Astrocyte of the cerebellum (primary cell): ENCODE data around the gene CNGB1.

Experiments
- DNase-seq: peaks from one replicate; pipeline ENCODE4 v3.0.0-alpha.2; 2011; ENCODE audit warnings: low read depth
- H3K4me3 ChIP-seq: 2 replicates; pipeline ENCODE4 v1.5.1; 2011; ENCODE audit warnings: mild to moderate bottlenecking, low read depth, low read length, moderate library complexity
- in situ Hi-C: cut with HindIII; loops from 2 replicates; pipeline ENCODE4 v1.10.0; 2017; ENCODE audit warnings: low sequenced_read_pairs
- TF ChIP-seq, protein P1 (sequence below): IDR thresholded peaks from 2 replicates; pipeline ENCODE4 v1.5.1; 2012; ENCODE audit warnings: low read length, low read depth, moderate library complexity, mild to moderate bottlenecking; ENCODE audit errors: missing control alignments

Gene CNGB1

DNA sequence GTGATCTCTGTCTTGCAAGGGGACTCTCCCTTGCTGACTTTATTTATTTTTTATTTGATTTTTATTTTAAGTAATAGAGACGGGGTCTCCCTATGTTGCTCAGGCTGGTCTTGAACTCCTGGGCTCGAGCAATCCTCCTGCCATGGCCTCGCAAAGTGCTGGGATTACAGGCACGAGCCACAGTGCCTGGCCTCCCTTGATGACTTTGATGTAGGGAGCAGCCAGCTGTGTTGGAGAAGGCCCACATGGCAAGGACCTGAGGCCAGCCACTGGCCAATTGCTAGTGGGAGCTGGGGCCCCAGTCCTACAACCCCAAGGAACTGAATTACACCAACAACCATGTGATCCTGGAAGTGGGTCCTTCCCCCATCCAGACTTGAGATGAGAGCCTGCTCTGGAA lies 81.8 kb downstream of the CNGB1 start:
- TF ChIP-seq, protein P1, sequence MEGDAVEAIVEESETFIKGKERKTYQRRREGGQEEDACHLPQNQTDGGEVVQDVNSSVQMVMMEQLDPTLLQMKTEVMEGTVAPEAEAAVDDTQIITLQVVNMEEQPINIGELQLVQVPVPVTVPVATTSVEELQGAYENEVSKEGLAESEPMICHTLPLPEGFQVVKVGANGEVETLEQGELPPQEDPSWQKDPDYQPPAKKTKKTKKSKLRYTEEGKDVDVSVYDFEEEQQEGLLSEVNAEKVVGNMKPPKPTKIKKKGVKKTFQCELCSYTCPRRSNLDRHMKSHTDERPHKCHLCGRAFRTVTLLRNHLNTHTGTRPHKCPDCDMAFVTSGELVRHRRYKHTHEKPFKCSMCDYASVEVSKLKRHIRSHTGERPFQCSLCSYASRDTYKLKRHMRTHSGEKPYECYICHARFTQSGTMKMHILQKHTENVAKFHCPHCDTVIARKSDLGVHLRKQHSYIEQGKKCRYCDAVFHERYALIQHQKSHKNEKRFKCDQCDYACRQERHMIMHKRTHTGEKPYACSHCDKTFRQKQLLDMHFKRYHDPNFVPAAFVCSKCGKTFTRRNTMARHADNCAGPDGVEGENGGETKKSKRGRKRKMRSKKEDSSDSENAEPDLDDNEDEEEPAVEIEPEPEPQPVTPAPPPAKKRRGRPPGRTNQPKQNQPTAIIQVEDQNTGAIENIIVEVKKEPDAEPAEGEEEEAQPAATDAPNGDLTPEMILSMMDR, result no peak
- DNase-seq, result no peak
- in situ Hi-C loops, result no loop called here
- no peak overlapping the region for H3K4me3 ChIP-seq

GRCh38 chr16:57888128-57888527 lies 82.8 kb downstream of the CNGB1 start:
- H3K4me3 ChIP-seq, result no peak overlapping the region
- in situ Hi-C loops, result no loop called here
- TF ChIP-seq, protein P1, result no peak
- DNase-seq, result no peak

GRCh38 chr16:57887711-57888110 lies 83.2 kb downstream of the CNGB1 start:
- DNase-seq, result no peak
- in situ Hi-C loops, result no loop called here
- no peak overlapping the region for H3K4me3 ChIP-seq
- TF ChIP-seq, protein P1, result no peak

DNA sequence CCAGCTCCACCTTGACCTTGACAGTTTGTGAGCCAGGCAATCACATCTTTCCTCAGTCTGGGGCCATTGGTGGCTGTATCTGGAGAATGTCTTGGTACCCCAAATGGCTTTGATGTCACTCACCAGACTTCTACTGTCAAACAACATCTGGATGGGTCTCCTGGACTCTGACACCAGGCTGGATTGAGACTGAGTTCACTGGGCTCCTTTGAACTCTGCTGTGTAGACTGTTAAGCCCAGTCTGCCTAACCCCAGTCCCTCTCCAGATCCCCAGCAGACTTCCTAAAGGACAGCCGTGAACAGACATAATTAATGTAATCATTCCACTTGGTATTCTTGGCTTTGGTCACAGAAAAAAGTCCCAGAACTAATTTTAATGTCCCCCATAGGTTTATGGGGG lies 84.5 kb downstream of the CNGB1 start:
- TF ChIP-seq, protein P1, result no peak
- in situ Hi-C loops, result no loop called here
- DNase-seq, result no peak
- H3K4me3 ChIP-seq, result no peak overlapping the region

- in situ Hi-C loops, result loop anchor here (5.0 kb wide), 1 partner anchor 87 kb away; no protein-coding TSS in a partner anchor
- TF ChIP-seq, protein P1, result no peak
- no peak for DNase-seq
- H3K4me3 ChIP-seq, result no peak overlapping the region
Observed at GRCh38 chr16:57884655-57885133, 86.2 kb downstream of the CNGB1 start.

DNA sequence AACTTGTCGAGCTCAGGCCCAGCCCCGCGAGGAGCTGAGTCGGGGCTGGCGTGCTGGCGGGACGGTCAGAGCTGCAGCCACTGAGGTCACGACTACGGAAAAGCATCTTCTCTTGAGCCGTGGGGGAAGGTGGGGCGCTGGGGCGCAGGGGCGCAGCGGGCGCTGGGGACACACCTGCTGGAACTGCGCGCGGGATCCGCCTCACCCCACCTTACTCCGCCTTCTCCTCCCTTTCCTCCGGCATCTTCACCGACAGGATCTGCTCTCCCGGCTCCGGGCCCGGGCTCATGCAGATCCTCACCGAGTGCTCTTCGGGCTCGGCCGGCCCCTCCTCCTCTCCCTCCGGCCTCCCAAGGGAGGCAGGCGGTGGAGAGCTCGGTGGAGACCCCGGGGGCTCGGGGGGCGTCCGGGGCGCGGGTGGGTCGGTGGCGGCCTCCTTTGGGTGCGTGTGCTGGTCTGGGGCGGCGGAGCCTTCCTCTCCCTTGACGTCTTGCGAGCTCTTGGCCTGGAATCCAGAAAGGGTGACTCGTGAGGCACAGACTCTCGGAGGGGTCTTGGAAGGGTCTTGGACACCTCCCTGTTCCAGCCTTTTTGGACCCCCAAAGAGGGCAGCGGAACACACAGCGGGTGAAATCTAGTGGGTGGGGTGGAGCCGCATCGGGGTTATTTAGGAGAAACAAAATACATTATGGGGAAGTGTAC lies 86.8 kb downstream of the CNGB1 start:
- TF ChIP-seq, protein P1, result no peak
- DNase-seq, result no peak
- in situ Hi-C loops, result loop anchor here (5.0 kb wide), 1 partner anchor 87 kb away; no protein-coding TSS in a partner anchor
- no peak overlapping the region for H3K4me3 ChIP-seq
